H9 (cell line): ENCODE data around the gene RWDD1. TPM values are rescaled to one million over a fixed set of nuclear protein-coding genes. Genes with fewer than 3 reads are reported as not detected.

Experiments
- DNase-seq: peaks from one replicate; pipeline ENCODE4 v3.0.0-alpha.2; 2017
- H2AFZ ChIP-seq: one replicate; pipeline ENCODE4 v1.6.1; 2013; ENCODE audit warnings: mild to moderate bottlenecking, low read length, control low read depth, moderate library complexity
- H2AK5ac ChIP-seq: 2 replicates; pipeline ENCODE4 v1.6.1; 2013; ENCODE audit warnings: low read length, control low read depth, mixed read lengths; ENCODE audit not compliant: insufficient read length
- H2BK120ac ChIP-seq: one replicate; pipeline ENCODE4 v1.6.1; 2013; ENCODE audit warnings: low read depth, mild to moderate bottlenecking, low read length, control low read depth, inconsistent platforms; ENCODE audit not compliant: poor library complexity, severe bottlenecking
- H2BK12ac ChIP-seq: 2 replicates; pipeline ENCODE4 v1.6.1; 2013; ENCODE audit warnings: low read length, control low read depth, mixed read lengths, low read depth; ENCODE audit not compliant: insufficient read length
- H2BK15ac ChIP-seq: 2 replicates; pipeline ENCODE4 v1.6.1; 2013; ENCODE audit warnings: low read depth, low read length, control low read depth
- H2BK20ac ChIP-seq: one replicate; pipeline ENCODE4 v1.6.1; 2013; ENCODE audit warnings: low read depth, mild to moderate bottlenecking, low read length, control low read depth, inconsistent platforms; ENCODE audit not compliant: poor library complexity, severe bottlenecking
- H2BK5ac ChIP-seq: 2 replicates; pipeline ENCODE4 v1.6.1; 2013; ENCODE audit warnings: low read length, control low read depth, mixed read lengths; ENCODE audit not compliant: insufficient read length
- H3K14ac ChIP-seq: 2 replicates; pipeline ENCODE4 v1.6.1; 2013; ENCODE audit warnings: low read length, control low read depth; ENCODE audit not compliant: insufficient read depth
- H3K18ac ChIP-seq: 2 replicates; pipeline ENCODE4 v1.6.1; 2013; ENCODE audit warnings: low read depth, mild to moderate bottlenecking, mixed read lengths, low read length, control low read depth; ENCODE audit not compliant: insufficient read length
- H3K23ac ChIP-seq: 2 replicates; pipeline ENCODE4 v1.6.1; 2013; ENCODE audit warnings: low read length, control low read depth, mixed read lengths, low read depth; ENCODE audit not compliant: insufficient read length
- H3K23me2 ChIP-seq: 2 replicates; pipeline ENCODE4 v1.6.1; 2013; ENCODE audit warnings: low read depth, mild to moderate bottlenecking, mixed read lengths, low read length, control low read depth; ENCODE audit not compliant: insufficient read length, poor library complexity, severe bottlenecking
- H3K27ac ChIP-seq: 2 replicates; pipeline ENCODE4 v1.5.1; 2013; ENCODE audit warnings: low read length, control low read depth, mixed read lengths, low read depth; ENCODE audit not compliant: insufficient read length
- H3K27me3 ChIP-seq: 2 replicates; pipeline ENCODE4 v1.6.1; 2013; ENCODE audit warnings: low read length, control low read depth, inconsistent platforms; ENCODE audit not compliant: insufficient read depth
- H3K4ac ChIP-seq: 2 replicates; pipeline ENCODE4 v1.6.1; 2013; ENCODE audit warnings: low read depth, mild to moderate bottlenecking, control low read depth, inconsistent platforms, low read length, moderate library complexity
- H3K4me1 ChIP-seq: 2 replicates; pipeline ENCODE4 v1.6.1; 2013; ENCODE audit warnings: low read length, control low read depth, inconsistent platforms; ENCODE audit not compliant: insufficient read depth
- H3K4me2 ChIP-seq: 2 replicates; pipeline ENCODE4 v1.6.1; 2013; ENCODE audit warnings: low read length, control low read depth, mixed read lengths; ENCODE audit not compliant: insufficient read length, insufficient read depth
- H3K56ac ChIP-seq: 2 replicates; pipeline ENCODE4 v1.6.1; 2013; ENCODE audit warnings: low read depth, mild to moderate bottlenecking, mixed read lengths, low read length, control low read depth; ENCODE audit not compliant: insufficient read length
- H3K79me1 ChIP-seq: 2 replicates; pipeline ENCODE4 v1.6.1; 2013; ENCODE audit warnings: low read depth, mild to moderate bottlenecking, moderate library complexity, low read length, control low read depth, inconsistent platforms; ENCODE audit not compliant: insufficient read depth, poor library complexity, severe bottlenecking
- H3K79me2 ChIP-seq: 2 replicates; pipeline ENCODE4 v1.6.1; 2013; ENCODE audit warnings: low read length, control low read depth, inconsistent platforms; ENCODE audit not compliant: insufficient read depth
- H3K9ac ChIP-seq: 2 replicates; pipeline ENCODE4 v1.6.1; 2013; ENCODE audit warnings: low read length, control low read depth, mixed read lengths; ENCODE audit not compliant: insufficient read length; ENCODE audit errors: extremely low read depth
- H3K9me3 ChIP-seq: one replicate; pipeline ENCODE4 v1.6.1; 2013; ENCODE audit warnings: low read depth, low read length, inconsistent platforms; ENCODE audit not compliant: control insufficient read depth
- H3T11ph ChIP-seq: one replicate; pipeline ENCODE4 v1.6.1; 2013; ENCODE audit warnings: mild to moderate bottlenecking, low read length, control low read depth, inconsistent platforms
- H4K20me1 ChIP-seq: one replicate; pipeline ENCODE4 v1.6.1; 2013; ENCODE audit not compliant: control insufficient read depth, insufficient read length, insufficient read depth
- H4K5ac ChIP-seq: 2 replicates; pipeline ENCODE4 v1.6.1; 2013; ENCODE audit warnings: low read depth, mild to moderate bottlenecking, mixed read lengths, low read length, control low read depth; ENCODE audit not compliant: insufficient read length
- H4K8ac ChIP-seq: replicated peaks from 2 replicates; pipeline ENCODE4 v1.6.1; 2013; ENCODE audit warnings: low read length, control low read depth, mixed read lengths, low read depth; ENCODE audit not compliant: insufficient read length
- H4K91ac ChIP-seq: 2 replicates; pipeline ENCODE4 v1.6.1; 2013; ENCODE audit warnings: low read depth, mild to moderate bottlenecking, moderate library complexity, mixed read lengths, low read length, control low read depth; ENCODE audit not compliant: insufficient read length
- H3K27ac Mint-ChIP-seq, 3 experiments: 2 replicates in 2 of 3; 3 replicates in 1 of 3; pipeline ENCODE4 v1.8.0; 2020 to 2021; ENCODE audit warnings: mixed read lengths in 3 of 3, mild to moderate bottlenecking in 1 of 3, moderate library complexity in 1 of 3
- H3K27me3 Mint-ChIP-seq: 2 replicates; pipeline ENCODE4 v1.8.0; 2021; ENCODE audit warnings: low read depth, mild to moderate bottlenecking, moderate library complexity, mixed read lengths
- H3K36me3 Mint-ChIP-seq, 3 experiments: 2 replicates in 2 of 3; 3 replicates in 1 of 3; pipeline ENCODE4 v1.8.0; 2020 to 2021; ENCODE audit warnings: low read depth in 3 of 3, mixed read lengths in 3 of 3; ENCODE audit not compliant: insufficient read depth in 1 of 3
- H3K4me1 Mint-ChIP-seq, 2 experiments: 2 replicates each; pipeline ENCODE4 v1.8.0; 2020; ENCODE audit warnings: mixed read lengths in 2 of 2
- H3K4me3 Mint-ChIP-seq, 2 experiments: 2 replicates in 1 of 2; 3 replicates in 1 of 2; pipeline ENCODE4 v1.8.0; 2020 to 2021; ENCODE audit warnings: mild to moderate bottlenecking in 2 of 2, mixed read lengths in 2 of 2, moderate library complexity in 1 of 2
- H3K9me3 Mint-ChIP-seq, 2 experiments: 2 replicates in 1 of 2; 3 replicates in 1 of 2; pipeline ENCODE4 v1.8.0; 2020; ENCODE audit warnings: mild to moderate bottlenecking in 2 of 2, mixed read lengths in 2 of 2, moderate library complexity in 1 of 2
- CTCF ChIP-seq: fragments of 200-600 bp; sonication (generic); conservative IDR thresholded peaks from 3 replicates; pipeline ENCODE4 v1.8.0; 2021; ENCODE audit warnings: antibody characterized with exemption, mild to moderate bottlenecking
- WGBS: extraction: QIAGEN DNeasy Blood & Tissue Kit; methylation state at CpG from one replicate; pipeline ENCODE4 v1.1.7; 2013; ENCODE audit warnings: missing lambda C conversion rate, low lambda C conversion rate, mixed read lengths; ENCODE audit not compliant: insufficient read length; ENCODE audit errors: extremely low coverage; 5-methylcytosine and 5-hydroxymethylcytosine counted together
- total RNA-seq: library from RNA; stranded (reverse); gene quantifications from 2 replicates; pipeline ENCODE4 v1.2.1, GENCODE V29; 2021

Gene RWDD1
- total RNA-seq, 1 experiment from 2014 or later, result 42.0 TPM

DNA sequence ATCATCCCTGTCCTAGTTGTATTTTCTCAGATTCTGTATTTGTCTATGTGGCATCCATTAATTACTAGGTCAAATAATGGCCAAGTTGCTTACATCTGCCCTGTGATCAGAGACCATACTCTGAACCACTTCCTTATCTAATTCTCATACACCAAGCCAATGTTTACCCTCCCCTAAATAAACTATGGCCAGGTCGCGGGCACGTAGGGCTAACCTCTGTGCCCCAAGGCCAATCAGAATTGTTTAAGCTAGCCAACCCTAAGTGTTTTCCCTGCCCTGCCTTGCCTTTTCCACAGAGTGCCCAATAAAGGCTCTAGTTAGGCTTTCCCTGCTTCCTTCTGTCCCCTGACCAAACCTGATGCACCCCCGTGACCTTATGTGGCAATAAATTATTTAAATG, 20.5 kb upstream of the RWDD1 start:
- Histone ChIP-seq H3T11ph (no peak overlapping the region), H2AFZ (no peak overlapping the region), H3K79me2 (no peaks in the 10 kb centered on the region), H2BK20ac (no peak overlapping the region), H3K18ac (no peak overlapping the region), H3K9ac (no peak overlapping the region), H2BK5ac (no peak overlapping the region), H4K5ac (no peak overlapping the region), H2AK5ac (no peak overlapping the region), H3K4me1 (no peaks in the 10 kb centered on the region), H3K79me1 (no peaks in the 10 kb centered on the region), H2BK120ac (no peak overlapping the region), H2BK15ac (no peak overlapping the region), H3K23me2 (no peaks in the 10 kb centered on the region), H4K8ac (no peak overlapping the region), H3K9me3 (no peaks in the 10 kb centered on the region), H3K27me3 (no peaks in the 10 kb centered on the region), H4K91ac (no peak overlapping the region), H3K23ac (no peak overlapping the region), H3K14ac (no peak overlapping the region), H3K4me2 (no peak overlapping the region), H4K20me1 (no peaks in the 10 kb centered on the region), H3K4ac (no peak overlapping the region), H3K27ac (no peak overlapping the region), H3K56ac (no peak overlapping the region), H2BK12ac (no peak overlapping the region)
- H3K4me1 Mint-ChIP-seq, result peaks cover 6 to 8% of the 10 kb centered on the region in 2 experiments; a peak in 3 of 4 replicates
- TF ChIP-seq CTCF, result no peak
- H3K9me3 Mint-ChIP-seq, result no peaks in the 10 kb centered on the region
- no peaks in the 10 kb centered on the region for H3K36me3 Mint-ChIP-seq
- H3K4me3 Mint-ChIP-seq, result no peak overlapping the region
- no peak overlapping the region for H3K27ac Mint-ChIP-seq
- WGBS, result no CpG with 5 or more reads among the region's 4 CpGs
- DNase-seq, result no peak
- no peaks in the 10 kb centered on the region; the same call in 1 of the 2 replicates for H3K27me3 Mint-ChIP-seq
